Stimulated activated CD4-positive, alpha-beta T cell treated with anti-CD3 and anti-CD28 coated beads, Interleukin-4, amount 100 ng/mL, for 48 hours (primary cell): Measurements from ENCODE around the gene DEXI.
"Not testable (repeated sequence)": the region's sequence is repeated elsewhere in the genome, so short reads cannot be mapped to it uniquely, and the experiment has no call there.

ENCODE experiments used
- DNase-seq, 2 donors: peaks; one replicate each; pipeline ENCODE4 v3.0.0-alpha.2; 2020; ENCODE audit warnings: low read depth in 2 of 2

Gene DEXI

DNA sequence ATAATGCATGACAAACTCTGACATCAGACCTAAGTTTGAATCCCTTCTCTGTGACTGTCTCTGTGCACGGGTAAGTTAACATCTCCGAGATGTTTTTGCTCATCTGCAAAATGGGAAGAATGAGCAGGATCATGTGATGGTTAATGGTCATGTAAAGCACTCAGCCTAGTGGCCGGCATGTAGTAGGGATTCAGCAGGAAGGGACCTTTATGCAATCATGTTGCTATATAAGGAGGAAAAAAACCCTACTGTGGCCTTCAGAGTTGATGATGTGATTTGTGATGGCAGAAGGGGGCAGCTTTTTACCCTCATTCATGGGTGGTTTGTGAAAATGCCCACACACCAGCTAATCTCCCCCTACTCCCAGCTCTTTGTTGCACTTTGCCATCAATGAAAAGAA is 26.2 kb upstream of the DEXI start:
- DNase-seq = no peak

GRCh38 chr16:10967986-10968385 is 25.7 kb upstream of the DEXI start:
- no peak for DNase-seq

- DNase-seq = not testable (repeated sequence)
These were observed 24.3 kb upstream of the DEXI start for GRCh38 chr16:10966559-10966958.

DNA sequence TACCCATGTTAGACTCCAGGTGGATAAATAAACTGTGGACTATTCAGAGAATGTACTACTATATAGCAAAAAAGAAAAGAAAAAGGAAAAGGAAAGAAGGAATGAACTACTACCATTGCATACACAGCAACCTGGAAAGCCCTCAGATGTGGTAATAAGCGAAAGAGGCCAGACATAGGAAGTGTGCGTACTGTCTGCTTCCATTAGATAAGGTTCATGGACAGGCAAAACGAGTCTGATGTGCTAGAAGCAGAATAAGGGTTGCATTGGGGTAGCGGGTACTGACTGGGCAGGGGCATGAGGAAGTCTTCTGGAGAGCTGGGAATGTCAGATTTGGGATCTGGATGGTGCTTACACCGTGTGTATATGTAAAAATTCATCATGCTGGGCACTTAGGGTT is 23.9 kb upstream of the DEXI start:
- no peak for DNase-seq

DNA sequence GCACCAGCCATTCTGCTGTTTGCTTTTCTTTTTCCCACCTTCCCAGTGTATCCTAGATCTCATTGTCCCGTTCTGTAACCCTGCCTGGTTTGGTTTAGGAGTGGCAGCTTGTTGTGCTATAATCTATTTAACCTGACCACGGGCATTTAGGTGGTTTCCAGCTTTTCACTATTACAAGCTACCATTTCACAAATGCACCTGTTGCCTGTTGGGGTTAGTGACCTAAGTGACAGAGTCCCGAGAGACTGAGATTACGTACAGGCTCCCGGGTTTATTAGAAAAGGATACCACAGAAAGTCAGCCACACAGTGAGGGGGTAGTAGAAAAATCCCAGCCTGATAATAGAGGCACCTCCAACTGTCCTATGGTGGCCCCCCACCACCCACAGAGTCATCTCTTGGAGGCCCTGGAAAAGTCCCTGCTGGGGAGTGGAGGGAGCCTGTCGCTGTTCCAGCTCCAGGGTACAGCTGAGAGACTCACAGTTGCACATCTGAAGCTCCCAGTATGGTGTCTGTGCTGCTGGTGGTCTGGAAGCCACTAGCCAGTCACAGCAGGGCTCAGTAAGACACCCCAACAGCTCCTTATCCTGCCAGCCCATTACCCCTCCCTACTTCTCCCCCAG is 23.3 kb upstream of the DEXI start:
- DNase-seq = peak in 1 of 2 donors; percentile 55

DNA sequence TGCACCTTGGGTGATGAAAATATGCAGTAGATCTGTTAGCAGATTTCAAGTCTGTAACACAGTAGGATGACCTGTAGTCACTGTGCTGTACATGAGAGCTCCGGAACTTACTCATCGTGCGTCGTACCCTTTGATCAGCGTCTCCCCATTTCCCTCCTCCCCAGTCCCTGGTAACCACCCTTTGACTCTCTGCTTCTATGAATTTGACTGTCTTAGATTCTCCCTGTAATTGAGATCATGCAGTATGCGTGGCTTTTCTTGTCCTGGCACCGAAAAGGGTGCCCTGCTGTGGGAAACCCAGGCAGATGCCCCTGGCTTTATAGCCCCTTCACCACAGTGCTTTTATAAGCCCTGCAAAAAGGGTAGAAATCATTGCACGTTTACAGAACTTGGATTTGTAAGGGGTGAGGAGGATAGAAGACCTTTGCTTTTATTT is 22.6 kb upstream of the DEXI start:
- DNase-seq = peak in 1 of 2 donors; percentile 62

DNA sequence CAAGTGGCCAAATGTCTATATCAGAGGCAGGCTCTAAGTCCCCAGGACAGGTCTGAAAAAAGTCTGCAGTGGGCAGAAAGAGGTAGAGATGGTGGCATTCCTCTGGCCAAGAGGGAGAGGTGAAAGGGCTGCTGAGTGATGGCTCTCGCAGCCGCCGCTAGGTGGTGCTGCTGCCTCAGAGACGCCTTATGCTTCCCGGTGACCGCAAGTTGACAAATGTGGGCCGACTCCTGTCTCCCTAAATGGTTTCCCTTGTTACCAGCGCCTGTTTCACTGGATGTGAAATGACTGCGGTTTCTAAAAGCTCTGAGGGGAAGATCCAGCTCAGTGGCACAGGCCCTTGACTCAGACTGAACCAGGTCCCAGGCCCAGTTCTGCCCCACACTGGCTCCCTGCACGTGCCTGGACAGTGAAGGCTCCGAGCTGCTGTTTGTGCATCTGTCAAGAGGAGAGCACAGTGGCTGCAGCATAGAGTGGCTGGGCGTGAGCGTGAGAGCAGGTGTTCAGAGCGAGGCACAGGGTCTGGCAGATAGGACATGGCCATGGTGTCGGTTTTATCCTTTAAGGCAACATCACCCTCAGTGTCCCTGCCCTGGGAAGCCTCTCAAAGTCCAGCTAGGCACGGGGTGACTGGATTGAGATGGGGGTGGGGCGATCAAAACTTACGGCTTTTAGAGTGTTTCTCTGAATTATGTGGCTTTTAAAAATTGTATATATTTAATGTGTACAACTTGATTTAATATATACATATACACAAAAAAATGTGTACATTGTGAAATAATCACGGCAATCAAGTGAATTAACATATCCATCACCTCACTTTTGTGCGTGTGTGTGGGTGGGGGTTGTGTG is 22.0 kb upstream of the DEXI start:
- peak; percentile 86 to 87 for DNase-seq

DNA sequence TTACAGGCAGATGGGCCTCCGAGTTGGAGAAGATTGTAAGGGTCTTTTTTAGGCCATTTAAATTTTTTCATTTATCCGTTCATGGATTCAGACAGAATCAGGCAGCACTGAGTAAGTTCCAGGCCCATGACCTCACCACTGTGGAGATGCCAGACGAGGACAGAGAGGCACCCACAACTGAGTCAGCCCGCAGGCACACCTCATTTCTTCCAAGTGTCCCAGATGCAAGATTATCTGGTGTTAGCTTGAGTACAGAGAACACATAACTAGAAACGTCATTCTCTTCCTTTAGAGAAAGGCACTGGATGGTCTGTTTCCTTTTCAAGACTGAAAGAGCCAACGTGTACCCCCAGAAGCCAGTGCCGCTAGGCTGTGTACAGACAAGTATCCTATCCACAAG is 19.0 kb upstream of the DEXI start:
- peak in 1 of 2 donors; percentile 42 for DNase-seq

- no peak for DNase-seq
These were observed 16.9 kb upstream of the DEXI start for GRCh38 chr16:10959161-10959560.

DNA sequence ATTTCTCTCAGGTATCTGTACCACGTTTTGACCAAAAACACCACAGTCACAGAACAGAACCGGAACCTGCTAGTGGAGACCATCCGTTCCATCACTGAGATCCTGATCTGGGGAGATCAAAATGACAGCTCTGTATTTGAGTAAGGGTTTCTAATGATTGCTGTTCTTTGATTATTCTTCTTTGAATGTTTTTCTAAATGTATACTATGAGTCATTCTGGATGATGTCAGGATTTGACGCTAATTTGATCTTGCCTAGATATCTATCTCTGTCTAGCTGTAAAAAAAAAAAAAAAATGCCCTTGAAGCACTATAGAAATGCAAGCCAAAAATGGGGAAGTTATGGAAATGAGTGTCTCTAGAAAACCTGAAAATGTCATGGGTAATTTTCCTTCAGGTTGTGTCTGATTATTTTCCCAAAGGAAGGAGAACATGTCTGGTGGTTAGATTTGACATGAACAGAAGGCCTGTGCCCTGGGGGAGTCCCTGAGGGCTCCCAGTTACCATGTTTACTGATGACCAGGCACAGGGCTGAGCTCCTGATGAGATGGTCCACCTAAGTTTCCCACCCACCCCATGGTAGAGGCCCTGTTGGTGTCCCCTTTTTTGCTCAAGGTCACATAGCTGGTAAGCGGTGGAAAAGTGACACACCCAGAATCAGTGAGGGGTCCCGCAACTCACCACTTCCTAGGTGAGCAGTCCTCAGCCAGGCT is 15.7 kb upstream of the DEXI start:
- DNase-seq = peak in 1 of 2 donors; percentile 34

DNA sequence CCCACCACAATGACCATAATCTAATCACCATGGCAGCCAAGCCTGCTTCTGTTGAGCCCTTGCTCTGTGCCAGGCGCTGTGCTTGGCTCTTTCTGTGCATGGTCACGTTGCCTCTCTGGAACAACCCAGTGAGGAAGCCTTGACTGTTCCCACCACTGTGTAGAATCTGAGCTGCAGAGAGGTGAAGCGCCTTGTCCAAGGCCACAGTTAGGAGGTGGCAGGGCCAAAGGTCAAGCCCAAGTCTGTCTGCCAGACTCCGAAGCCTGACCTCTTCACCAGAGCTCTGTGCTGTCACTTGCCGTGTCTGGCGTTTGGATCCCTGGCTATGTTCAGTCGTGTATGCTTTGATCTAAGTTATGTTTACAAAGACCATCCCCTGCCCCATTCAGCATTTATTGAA is 12.6 kb upstream of the DEXI start:
- DNase-seq = no peak

DNA sequence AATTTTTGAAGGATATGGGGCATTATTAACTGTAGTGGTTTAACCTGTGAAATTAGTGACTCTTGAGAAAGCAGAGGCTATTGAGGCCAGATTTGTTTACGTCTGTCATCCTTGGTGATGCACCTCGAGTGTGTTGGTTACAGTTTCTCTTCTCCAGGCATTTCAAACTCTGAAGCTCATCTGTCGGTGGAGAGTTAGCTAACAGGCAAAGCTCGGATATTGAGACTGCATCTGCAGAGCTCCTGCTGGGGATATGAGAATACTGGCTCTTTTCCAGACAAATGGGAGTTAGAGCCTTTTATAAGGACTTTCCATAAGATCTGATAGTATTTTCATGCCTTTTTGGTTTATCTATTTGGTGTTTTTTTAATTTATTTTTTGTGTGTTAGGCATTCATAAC is 8.8 kb upstream of the DEXI start:
- no peak for DNase-seq

GRCh38 chr16:10950393-10950792 is 8.1 kb upstream of the DEXI start:
- DNase-seq = no peak

DNA sequence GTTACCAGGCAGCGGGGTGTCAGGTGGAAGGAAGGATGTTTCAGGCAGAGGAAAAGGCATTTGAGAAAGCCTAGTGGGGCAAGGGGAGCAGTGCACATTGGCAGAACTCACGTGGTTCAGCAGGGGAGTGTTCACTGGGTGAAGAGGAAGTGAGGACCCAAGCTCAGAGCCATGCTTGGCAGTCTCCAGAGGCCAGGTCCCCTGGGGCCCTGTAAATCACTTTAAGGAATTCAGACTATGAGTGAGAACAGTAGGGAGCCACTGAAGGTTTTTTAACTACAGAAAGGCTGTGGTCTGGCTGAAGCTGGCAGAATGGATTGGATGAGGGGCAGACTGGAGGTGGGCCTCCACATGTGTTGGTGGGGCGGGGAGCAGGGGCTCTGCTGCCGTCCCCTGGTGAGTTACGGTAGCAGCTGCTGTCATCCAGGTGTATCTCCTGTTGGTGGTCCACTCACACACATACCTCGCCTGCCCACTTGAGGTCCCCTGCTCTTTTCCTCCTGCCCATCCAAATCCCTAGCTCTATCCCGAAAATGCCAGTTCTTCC is 7.2 kb upstream of the DEXI start:
- DNase-seq = peak in 1 of 2 donors; percentile 26

DNA sequence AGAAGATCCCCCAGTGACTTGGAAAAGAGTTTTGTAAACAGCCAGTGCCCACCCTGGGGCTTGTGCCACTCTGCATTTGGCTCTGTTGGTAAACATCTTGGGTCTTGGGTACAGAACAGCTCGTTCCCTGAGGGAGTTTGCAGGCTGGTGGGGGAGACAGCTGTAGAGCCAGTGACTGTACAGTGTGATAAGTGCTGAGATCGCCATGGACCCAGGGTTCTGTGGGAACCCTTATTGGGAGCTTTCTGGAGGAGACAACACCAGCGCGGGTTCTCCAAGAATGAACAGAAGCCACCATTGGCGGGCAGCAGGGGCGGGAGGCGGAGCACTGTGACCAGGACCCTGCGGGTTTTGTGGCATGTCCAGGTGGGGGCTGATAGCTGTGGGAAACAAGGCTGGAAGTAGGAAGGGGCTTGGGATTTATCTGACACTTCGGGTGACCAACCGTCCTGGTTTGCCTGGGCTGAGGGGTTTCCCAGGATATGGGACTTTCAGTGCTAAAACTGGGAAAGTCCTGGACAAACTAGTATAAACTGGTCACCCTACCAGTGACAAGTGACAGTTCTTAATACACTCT is 5.0 kb upstream of the DEXI start:
- DNase-seq = no peak

DNA sequence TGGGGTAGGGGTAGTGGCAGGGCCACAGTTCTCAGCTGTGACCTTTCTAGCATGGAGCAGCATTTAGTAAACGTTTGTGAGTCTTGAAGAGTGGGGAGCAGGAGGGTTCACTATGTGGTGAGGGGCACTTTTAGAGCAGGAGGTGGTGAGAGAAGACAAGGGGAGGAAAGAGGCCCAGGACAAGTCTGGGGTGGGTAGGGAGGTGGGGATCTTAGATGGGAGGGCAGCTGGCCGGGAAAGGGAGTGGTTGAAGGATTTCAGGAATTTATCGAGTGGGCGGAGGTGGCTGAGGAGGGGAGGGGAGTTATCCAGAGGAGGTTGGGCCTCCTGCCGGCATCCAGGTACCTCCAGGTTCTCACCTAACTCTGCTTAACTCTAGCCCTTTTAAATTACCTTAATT is 4.0 kb upstream of the DEXI start:
- no peak for DNase-seq

- DNase-seq = no peak
These were observed 3.0 kb upstream of the DEXI start for GRCh38 chr16:10945065-10945787.

- DNase-seq = peak; percentile 93
These were observed 2.2 kb upstream of the DEXI start, which contains the start of gene CLEC16A for GRCh38 chr16:10944249-10945064. Gene CLEC16A, plus strand, starts transcription at chr16:10944564. Its CDS starts 154 bp downstream, at chr16:10944718.

GRCh38 chr16:10943064-10943353 is 741 bp upstream of the DEXI start:
- no peak for DNase-seq

- not testable (repeated sequence) for DNase-seq
These were observed 325 bp downstream of the DEXI start for GRCh38 chr16:10941935-10942351.
